ENCODE results near the gene LTBP1.
"Not testable (repeated sequence)": the region's sequence is repeated elsewhere in the genome, so short reads cannot be mapped to it uniquely, and the experiment has no call there.

DNA sequence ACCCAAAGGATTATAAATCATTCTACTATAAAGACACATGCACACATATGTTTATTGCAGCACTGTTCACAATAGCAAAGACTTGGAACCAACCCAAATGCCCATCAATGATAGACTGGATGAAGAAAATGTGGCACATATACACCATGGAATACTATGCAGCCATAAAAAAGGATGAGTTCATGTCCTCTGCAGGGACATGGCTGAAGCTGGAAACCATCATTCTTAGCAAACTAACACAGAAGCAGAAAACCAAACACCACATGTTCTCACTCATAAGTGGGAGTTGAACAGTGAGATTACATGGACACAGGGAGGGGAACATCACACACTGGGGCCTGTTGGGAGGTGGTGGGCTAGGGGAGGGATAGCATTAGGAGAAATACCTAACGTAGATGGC, 288.8 kb downstream of the LTBP1 start:
- TF ChIP-seq, protein P1, sequence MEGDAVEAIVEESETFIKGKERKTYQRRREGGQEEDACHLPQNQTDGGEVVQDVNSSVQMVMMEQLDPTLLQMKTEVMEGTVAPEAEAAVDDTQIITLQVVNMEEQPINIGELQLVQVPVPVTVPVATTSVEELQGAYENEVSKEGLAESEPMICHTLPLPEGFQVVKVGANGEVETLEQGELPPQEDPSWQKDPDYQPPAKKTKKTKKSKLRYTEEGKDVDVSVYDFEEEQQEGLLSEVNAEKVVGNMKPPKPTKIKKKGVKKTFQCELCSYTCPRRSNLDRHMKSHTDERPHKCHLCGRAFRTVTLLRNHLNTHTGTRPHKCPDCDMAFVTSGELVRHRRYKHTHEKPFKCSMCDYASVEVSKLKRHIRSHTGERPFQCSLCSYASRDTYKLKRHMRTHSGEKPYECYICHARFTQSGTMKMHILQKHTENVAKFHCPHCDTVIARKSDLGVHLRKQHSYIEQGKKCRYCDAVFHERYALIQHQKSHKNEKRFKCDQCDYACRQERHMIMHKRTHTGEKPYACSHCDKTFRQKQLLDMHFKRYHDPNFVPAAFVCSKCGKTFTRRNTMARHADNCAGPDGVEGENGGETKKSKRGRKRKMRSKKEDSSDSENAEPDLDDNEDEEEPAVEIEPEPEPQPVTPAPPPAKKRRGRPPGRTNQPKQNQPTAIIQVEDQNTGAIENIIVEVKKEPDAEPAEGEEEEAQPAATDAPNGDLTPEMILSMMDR (IDR thresholded peaks at IDR 0.05) = not testable (repeated sequence)
- TF ChIP-seq POLR2A (IDR thresholded peaks at IDR 0.05) = not testable (repeated sequence)

Data from vagina (tissue), 2 donors.